Lung (tissue), 12 donors: ENCODE results near the gene SKA2. TPM values are rescaled to one million over a fixed set of nuclear protein-coding genes. Genes with fewer than 3 reads are reported as not detected.

ENCODE experiments used
- ATAC-seq: fragments of 200-7000 bp; cut with Tn5 transposase; one replicate; pipeline ENCODE4 v1.9.1; 2020; ENCODE audit warnings: moderate number of reproducible peaks; ENCODE audit not compliant: insufficient read depth, low FRiP score
- DNase-seq, 3 donors: peaks; one replicate each; pipeline ENCODE4 v3.0.0-alpha.2; 2013 to 2017
- H3K27ac ChIP-seq, 2 donors: one replicate each; pipeline ENCODE4 v1.5.1; 2013; ENCODE audit warnings: mild to moderate bottlenecking in 2 of 2, moderate library complexity in 2 of 2, control low read depth in 1 of 2, inconsistent platforms in 1 of 2, low read depth in 1 of 2, low read length in 1 of 2
- H3K27me3 ChIP-seq, 3 donors: one replicate each; pipeline ENCODE4 v1.5.1; 2013; ENCODE audit warnings: low read length in 2 of 3; ENCODE audit not compliant: control insufficient read depth in 3 of 3, insufficient read depth in 3 of 3
- H3K36me3 ChIP-seq, 4 donors: one replicate each; pipeline ENCODE4 v1.5.1; 2013; ENCODE audit warnings: low read length in 4 of 4, mild to moderate bottlenecking in 1 of 4, moderate library complexity in 1 of 4; ENCODE audit not compliant: control insufficient read depth in 4 of 4, insufficient read depth in 4 of 4
- H3K4me1 ChIP-seq, 5 donors: one replicate each; pipeline ENCODE4 v1.5.1; 2013; ENCODE audit warnings: low read length in 5 of 5, mild to moderate bottlenecking in 2 of 5, moderate library complexity in 1 of 5; ENCODE audit not compliant: control insufficient read depth in 5 of 5, insufficient read depth in 5 of 5
- H3K4me3 ChIP-seq: one replicate; pipeline ENCODE4 v1.5.1; 2013; ENCODE audit warnings: mild to moderate bottlenecking, control low read depth, moderate library complexity
- H3K9ac ChIP-seq, 2 donors: one replicate each; pipeline ENCODE4 v1.5.1; 2013; ENCODE audit warnings: low read length in 2 of 2, control low read depth in 1 of 2; ENCODE audit not compliant: insufficient read depth in 1 of 2
- H3K9me3 ChIP-seq, 4 donors: one replicate each; pipeline ENCODE4 v1.5.1; 2013; ENCODE audit warnings: low read length in 3 of 4, mild to moderate bottlenecking in 1 of 4, moderate library complexity in 1 of 4; ENCODE audit not compliant: control insufficient read depth in 4 of 4, insufficient read depth in 3 of 4
- CTCF ChIP-seq: IDR thresholded peaks from 2 replicates; pipeline ENCODE4 v1.5.1; 2012; ENCODE audit warnings: mild to moderate bottlenecking; ENCODE audit errors: control extremely low read depth, extremely low read depth
- WGBS, 2 donors: extraction: QIAGEN DNeasy Blood & Tissue Kit; methylation state at CpG; one replicate each; pipeline ENCODE4 v1.1.7; 2013; 5-methylcytosine and 5-hydroxymethylcytosine counted together
- polyA plus RNA-seq, 2 donors: library from polyadenylated mRNA; stranded (reverse); fragments of 200-250 nt; gene quantifications; one replicate each; pipeline ENCODE4 v1.2.1, GENCODE V29; 2013
- total RNA-seq, 2 donors: library from RNA; depleted of rRNA in 1 of 2; stranded (reverse); fragments of >200 nt in 1 of 2; gene quantifications; one replicate each; pipeline ENCODE4 v1.2.1, GENCODE V29; 2014 to 2021
- donor health status: control.
- donor health status: control.
- donor health status: Bipolar disorder and iron deficiency.
- donor health status: healthy.
- donor health status: DM: yes; HTN: yes; CAD: no.

SKA2 gene
- total and polyA plus RNA-seq, 4 donors: 20.0 to 46.7 (median 29.0) TPM

GRCh38 chr17:59131131-59131530, 23.9 kb downstream of the SKA2 start:
- WGBS, 2 donors: 90 to 93% methylated on average over 1 of the region's 1 CpG

GRCh38 chr17:59129814-59130213, 25.2 kb downstream of the SKA2 start:
- no peak for DNase-seq
- WGBS, 2 donors: 45 to 48% methylated on average over 2 of the region's 2 CpGs
- H3K36me3 ChIP-seq: peaks cover 0 to 10% (median 0%) of the 10 kb centered on the region in 4 donors

More at GRCh38 chr17:59131131-59131530, 23.9 kb downstream of the SKA2 start:
- DNase-seq: no peak
- no peak overlapping the region for H3K4me3 ChIP-seq
- H3K27ac ChIP-seq: no peak overlapping the region
- peaks cover 0 to 10% (median 0%) of the 10 kb centered on the region in 4 donors for H3K36me3 ChIP-seq
- no peaks in the 10 kb centered on the region for H3K9me3 ChIP-seq
- ATAC-seq: no peak
- H3K9ac ChIP-seq: no peak overlapping the region
- TF ChIP-seq CTCF: no peak
- no peaks in the 10 kb centered on the region for H3K27me3 ChIP-seq
- no peaks in the 10 kb centered on the region for H3K4me1 ChIP-seq

GRCh38 chr17:59126809-59127417, 28.1 kb downstream of the SKA2 start:
- 65 to 67% methylated on average over 3 of the region's 3 CpGs for WGBS, 2 donors
- no peak for TF ChIP-seq CTCF
- H3K36me3 ChIP-seq: peaks cover 0 to 12% (median 3%) of the 10 kb centered on the region in 4 donors
- H3K4me3 ChIP-seq: no peak overlapping the region
- DNase-seq (no peak), ATAC-seq (no peak)
- H3K27me3 ChIP-seq: no peaks in the 10 kb centered on the region
- no peaks in the 10 kb centered on the region for H3K4me1 ChIP-seq
- H3K9me3 ChIP-seq: no peaks in the 10 kb centered on the region
- H3K27ac ChIP-seq: no peak overlapping the region
- no peak overlapping the region for H3K9ac ChIP-seq

More at GRCh38 chr17:59129814-59130213, 25.2 kb downstream of the SKA2 start:
- H3K9me3 ChIP-seq: no peaks in the 10 kb centered on the region
- H3K4me3 ChIP-seq: no peak overlapping the region
- no peak for TF ChIP-seq CTCF
- H3K4me1 ChIP-seq: no peaks in the 10 kb centered on the region
- H3K27ac ChIP-seq: no peak overlapping the region
- H3K9ac ChIP-seq: no peak overlapping the region
- no peaks in the 10 kb centered on the region for H3K27me3 ChIP-seq
- no peak for ATAC-seq

GRCh38 chr17:59124665-59125064, 30.3 kb downstream of the SKA2 start:
- no peaks in the 10 kb centered on the region for H3K4me1 ChIP-seq
- no peak overlapping the region for H3K4me3 ChIP-seq
- DNase-seq (no peak), ATAC-seq (no peak)
- H3K27ac ChIP-seq: no peak overlapping the region
- no peaks in the 10 kb centered on the region for H3K9me3 ChIP-seq
- no peaks in the 10 kb centered on the region for H3K27me3 ChIP-seq
- TF ChIP-seq CTCF: no peak
- WGBS, 2 donors: 93 to 97% methylated on average over 6 of the region's 6 CpGs
- peaks cover 0 to 9% (median 3%) of the 10 kb centered on the region in 4 donors for H3K36me3 ChIP-seq
- H3K9ac ChIP-seq: no peak overlapping the region
